Loucy (cell line): ENCODE data around the gene EXOSC10.

Source experiments
- EZH2phosphoT487 ChIP-seq: fragments of 200-600 bp; IDR thresholded peaks from 2 replicates; pipeline ENCODE4 v1.6.1; 2018; ENCODE audit warnings: antibody characterized with exemption, mild to moderate bottlenecking, moderate library complexity, borderline replicate concordance
- TF ChIP-seq, protein P1 (sequence below): fragments of 200-600 bp; sonication (generic); conservative IDR thresholded peaks from 2 replicates; pipeline ENCODE4 v1.5.1; 2014; ENCODE audit warnings: mild to moderate bottlenecking, antibody characterized with exemption, low read length

DNA sequence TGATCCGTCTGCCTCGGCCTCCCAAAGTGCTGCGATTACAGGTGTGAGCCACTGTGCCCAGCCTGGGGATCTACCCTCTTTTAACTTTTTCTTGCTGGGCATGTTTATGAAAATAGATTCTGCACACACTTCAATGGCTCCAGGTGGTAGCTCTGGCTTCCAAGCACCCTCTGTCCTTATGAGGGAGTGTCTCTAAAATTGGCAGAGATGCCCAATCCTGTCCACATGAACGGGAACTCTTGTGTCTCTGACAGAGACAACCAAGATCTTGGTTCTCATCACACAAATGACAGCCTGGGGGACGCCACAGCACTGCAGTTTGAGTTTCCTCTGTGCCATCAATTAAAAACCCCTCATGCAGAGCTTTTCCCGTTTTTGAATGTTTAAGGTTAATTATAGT is 46.1 kb upstream of the EXOSC10 start:
- TF ChIP-seq, protein P1, sequence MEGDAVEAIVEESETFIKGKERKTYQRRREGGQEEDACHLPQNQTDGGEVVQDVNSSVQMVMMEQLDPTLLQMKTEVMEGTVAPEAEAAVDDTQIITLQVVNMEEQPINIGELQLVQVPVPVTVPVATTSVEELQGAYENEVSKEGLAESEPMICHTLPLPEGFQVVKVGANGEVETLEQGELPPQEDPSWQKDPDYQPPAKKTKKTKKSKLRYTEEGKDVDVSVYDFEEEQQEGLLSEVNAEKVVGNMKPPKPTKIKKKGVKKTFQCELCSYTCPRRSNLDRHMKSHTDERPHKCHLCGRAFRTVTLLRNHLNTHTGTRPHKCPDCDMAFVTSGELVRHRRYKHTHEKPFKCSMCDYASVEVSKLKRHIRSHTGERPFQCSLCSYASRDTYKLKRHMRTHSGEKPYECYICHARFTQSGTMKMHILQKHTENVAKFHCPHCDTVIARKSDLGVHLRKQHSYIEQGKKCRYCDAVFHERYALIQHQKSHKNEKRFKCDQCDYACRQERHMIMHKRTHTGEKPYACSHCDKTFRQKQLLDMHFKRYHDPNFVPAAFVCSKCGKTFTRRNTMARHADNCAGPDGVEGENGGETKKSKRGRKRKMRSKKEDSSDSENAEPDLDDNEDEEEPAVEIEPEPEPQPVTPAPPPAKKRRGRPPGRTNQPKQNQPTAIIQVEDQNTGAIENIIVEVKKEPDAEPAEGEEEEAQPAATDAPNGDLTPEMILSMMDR = no peak
- no peak for TF ChIP-seq EZH2phosphoT487
